Measurements from ENCODE around the gene GSE1. TPM values are rescaled to one million over a fixed set of nuclear protein-coding genes. Genes with fewer than 3 reads are reported as not detected.
"Not testable (repeated sequence)": the region's sequence is repeated elsewhere in the genome, so short reads cannot be mapped to it uniquely, and the experiment has no call there.

GSE1 gene
- total RNA-seq, 4 donors from 2014 or later: 54.2 to 155 (median 71.9) TPM

DNA sequence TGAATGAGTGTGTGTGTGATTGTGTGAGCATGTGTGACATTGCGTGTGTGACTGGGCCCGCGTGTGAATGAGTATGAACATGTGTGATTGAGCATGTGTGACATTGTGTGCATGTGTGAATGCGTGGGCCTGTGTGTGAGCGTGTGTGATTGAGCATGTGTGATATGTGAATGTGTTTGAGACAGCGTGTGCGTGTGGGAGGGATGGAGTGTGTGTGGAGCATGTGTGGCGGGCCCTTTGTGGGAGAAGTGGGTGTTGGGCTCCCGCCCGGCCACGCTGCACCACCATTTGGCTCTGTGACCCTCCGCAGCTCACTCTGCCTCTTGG is 22.7 kb upstream of the GSE1 start:
- no peak for DNase-seq
- intact Hi-C loops (cut with DNase I): no loop called here
- no peak for TF ChIP-seq POLR2A (IDR thresholded peaks at IDR 0.05)
- TF ChIP-seq, protein P1, sequence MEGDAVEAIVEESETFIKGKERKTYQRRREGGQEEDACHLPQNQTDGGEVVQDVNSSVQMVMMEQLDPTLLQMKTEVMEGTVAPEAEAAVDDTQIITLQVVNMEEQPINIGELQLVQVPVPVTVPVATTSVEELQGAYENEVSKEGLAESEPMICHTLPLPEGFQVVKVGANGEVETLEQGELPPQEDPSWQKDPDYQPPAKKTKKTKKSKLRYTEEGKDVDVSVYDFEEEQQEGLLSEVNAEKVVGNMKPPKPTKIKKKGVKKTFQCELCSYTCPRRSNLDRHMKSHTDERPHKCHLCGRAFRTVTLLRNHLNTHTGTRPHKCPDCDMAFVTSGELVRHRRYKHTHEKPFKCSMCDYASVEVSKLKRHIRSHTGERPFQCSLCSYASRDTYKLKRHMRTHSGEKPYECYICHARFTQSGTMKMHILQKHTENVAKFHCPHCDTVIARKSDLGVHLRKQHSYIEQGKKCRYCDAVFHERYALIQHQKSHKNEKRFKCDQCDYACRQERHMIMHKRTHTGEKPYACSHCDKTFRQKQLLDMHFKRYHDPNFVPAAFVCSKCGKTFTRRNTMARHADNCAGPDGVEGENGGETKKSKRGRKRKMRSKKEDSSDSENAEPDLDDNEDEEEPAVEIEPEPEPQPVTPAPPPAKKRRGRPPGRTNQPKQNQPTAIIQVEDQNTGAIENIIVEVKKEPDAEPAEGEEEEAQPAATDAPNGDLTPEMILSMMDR (IDR thresholded peaks at IDR 0.05): no peak
- H3K27me3 ChIP-seq: no peaks in the 10 kb centered on the region
- H3K27ac ChIP-seq: no peak overlapping the region
- no peaks in the 10 kb centered on the region for H3K36me3 ChIP-seq
- 95 to 99% methylated on average over 12 of the region's 12 CpGs for WGBS, 2 donors
- H3K4me3 ChIP-seq (replicated peaks in 1 of 3): no peak overlapping the region
- peaks cover 18 to 20% of the 10 kb centered on the region in 2 donors for H3K4me1 ChIP-seq
- no peaks in the 10 kb centered on the region for H3K9me3 ChIP-seq

DNA sequence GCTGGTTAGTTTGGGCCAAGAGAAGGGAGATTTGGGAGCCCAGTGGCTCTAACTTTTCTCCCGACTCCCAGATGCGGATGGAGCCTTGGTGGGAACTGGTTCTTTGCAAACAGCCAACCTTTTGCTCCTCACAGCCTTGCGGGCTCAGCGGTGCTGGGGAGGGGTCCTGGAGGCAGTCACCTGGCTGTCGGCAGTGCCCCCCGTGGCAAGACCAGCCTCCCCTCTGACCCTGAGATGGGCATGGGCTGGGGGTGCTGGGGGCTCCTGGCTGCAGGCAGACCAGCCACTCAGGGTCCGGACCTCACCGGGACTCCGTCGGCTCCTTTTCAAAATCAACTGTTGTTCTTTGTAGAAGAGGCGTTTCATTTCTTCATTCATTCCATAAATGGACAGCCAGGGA is 21.7 kb upstream of the GSE1 start:
- DNase-seq: no peak
- intact Hi-C loops (cut with DNase I): no loop called here
- 80 to 91% methylated on average over 5 to 9 of the region's 11 CpGs for whole genome bisulfite sequencing, 2 donors
- Histone ChIP-seq H3K27me3 (no peaks in the 10 kb centered on the region), H3K4me1 (peaks cover 10 to 11% of the 10 kb centered on the region in 2 donors), H3K36me3 (no peaks in the 10 kb centered on the region), H3K27ac (no peak overlapping the region), H3K4me3 (replicated peaks in 1 of 3) (no peak overlapping the region), H3K9me3 (no peaks in the 10 kb centered on the region)
- no peak for TF ChIP-seq POLR2A (IDR thresholded peaks at IDR 0.05)
- TF ChIP-seq, protein P1 (IDR thresholded peaks at IDR 0.05): no peak

DNA sequence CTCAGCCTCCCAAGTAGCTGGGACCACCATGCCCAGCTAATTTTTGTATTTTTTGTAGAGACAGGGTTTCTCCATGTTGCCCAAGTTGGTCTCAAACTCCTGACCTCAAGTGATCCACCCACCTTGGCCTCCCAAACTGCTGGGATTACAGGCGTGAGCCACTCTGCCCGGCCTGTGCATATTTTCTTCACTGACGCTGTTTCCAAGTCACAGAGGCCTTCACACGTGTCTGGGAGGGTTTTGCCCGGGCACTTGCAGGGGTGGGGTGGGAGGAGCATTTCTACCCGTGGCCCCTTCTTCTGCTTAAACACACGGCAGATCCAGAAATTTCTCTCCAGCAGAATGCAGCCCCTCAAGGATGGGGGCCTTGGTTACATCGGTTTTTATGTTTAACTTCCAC is 20.8 kb upstream of the GSE1 start:
- H3K9me3 ChIP-seq; H3K27me3 ChIP-seq; H3K36me3 ChIP-seq; H3K27ac ChIP-seq; intact Hi-C loops (cut with DNase I); H3K4me3 ChIP-seq (replicated peaks in 1 of 3); DNase-seq; H3K4me1 ChIP-seq: not testable (repeated sequence)
- 64% methylated on average over 8 of the region's 8 CpGs for WGBS, 2 donors

DNA sequence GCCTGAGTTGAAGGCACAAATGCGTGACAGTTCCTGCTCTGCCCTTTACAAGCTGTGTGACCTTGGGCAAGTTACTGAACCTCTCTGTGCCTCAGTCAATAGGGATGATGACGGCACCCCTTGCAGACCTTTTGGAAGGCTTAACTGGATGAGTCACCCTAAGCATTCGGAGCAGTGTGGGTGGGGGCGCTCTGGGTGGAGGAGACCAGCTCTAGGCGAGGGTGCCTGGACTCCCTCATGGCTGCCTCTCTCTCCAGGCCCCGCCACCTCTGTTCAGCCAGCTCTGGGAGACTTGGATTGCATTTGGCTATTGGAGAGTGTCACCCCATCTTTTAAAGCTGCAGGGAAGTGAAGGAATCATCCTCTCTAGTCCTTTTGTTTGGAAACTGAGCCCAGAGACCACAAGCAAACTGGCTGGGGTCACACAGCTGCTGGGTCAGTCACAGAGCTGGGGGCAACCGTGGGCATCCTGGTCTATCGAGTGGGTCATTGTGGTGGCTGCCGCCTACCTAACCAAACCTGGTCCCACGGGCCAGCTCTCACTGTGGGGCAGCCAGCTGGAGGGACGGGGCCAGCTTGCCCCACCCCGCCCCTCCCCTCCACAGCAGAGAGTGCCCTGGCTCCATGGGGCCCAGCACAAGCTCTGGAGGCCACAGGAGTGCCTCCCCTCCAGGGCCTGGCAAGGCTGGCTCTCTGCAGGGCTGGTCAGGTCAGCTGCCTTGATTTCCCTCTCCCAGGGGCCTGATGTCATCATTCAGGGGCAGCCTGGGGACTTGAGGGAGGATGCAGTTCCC is 20.2 kb upstream of the GSE1 start:
- 78 to 82% methylated on average over 7 to 8 of the region's 12 CpGs for WGBS, 2 donors

DNA sequence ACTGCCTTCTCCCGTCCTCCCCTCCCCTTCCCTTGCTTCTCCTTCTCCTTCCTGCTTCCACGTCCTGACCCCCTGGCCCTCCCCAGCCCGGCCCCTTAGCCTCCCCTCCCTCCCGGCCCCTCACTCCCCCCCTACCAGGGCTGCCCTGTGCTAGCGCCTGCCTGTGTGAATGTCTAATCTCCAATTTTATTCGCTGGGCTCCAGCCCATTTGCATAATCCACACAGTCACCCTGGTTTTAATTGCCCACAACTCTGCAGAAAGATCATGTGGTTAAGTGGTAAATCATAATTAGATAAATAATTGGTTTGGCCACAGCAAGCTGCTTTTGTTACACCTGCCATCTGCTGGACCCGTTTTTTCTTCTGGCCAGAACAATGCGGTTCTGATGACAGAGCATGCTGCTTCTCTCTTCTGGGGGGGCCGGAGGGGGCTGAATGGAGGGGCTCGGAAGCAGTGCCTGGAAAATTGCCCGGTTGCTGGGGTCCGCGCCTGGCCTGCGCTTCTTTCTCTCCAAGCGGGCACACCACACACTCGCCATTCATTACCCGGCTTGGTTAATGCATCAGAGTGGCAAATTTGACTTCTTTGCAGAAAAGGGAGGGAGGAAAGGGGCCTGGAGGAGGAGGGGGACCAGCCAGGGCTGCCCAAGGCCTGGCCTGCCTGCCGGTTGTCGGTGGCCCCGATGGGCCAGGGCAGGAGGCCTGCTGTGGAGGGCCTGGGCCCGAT is 19.5 kb upstream of the GSE1 start:
- TF ChIP-seq, protein P1 (IDR thresholded peaks at IDR 0.05): no peak
- no peak for TF ChIP-seq POLR2A (IDR thresholded peaks at IDR 0.05)
- H3K27me3 ChIP-seq: no peaks in the 10 kb centered on the region
- no peak for DNase-seq
- no peaks in the 10 kb centered on the region for H3K36me3 ChIP-seq
- peaks cover 0 to 5% of the 10 kb centered on the region in 2 donors for H3K4me1 ChIP-seq
- no peak overlapping the region for H3K4me3 ChIP-seq (replicated peaks in 1 of 3)
- intact Hi-C loops (cut with DNase I): no loop called here
- H3K9me3 ChIP-seq: no peaks in the 10 kb centered on the region
- WGBS, 2 donors: 84% methylated on average over 17 to 21 of the region's 21 CpGs
- no peak overlapping the region for H3K27ac ChIP-seq

More for the DNA sequence above, 20.2 kb upstream of the GSE1 start:
- Histone ChIP-seq H3K36me3 (no peaks in the 10 kb centered on the region), H3K27me3 (no peaks in the 10 kb centered on the region), H3K27ac (no peak overlapping the region), H3K4me1 (peaks cover 0 to 5% of the 10 kb centered on the region in 2 donors), H3K9me3 (no peaks in the 10 kb centered on the region), H3K4me3 (replicated peaks in 1 of 3) (no peak overlapping the region)
- no peak for DNase-seq
- intact Hi-C loops (cut with DNase I): no loop called here
- TF ChIP-seq, protein P1 (IDR thresholded peaks at IDR 0.05): no peak
- no peak for TF ChIP-seq POLR2A (IDR thresholded peaks at IDR 0.05)

Data from thyroid gland (tissue), 4 donors.